ENCODE data around the gene SERPINA4.

The SERPINA4 gene

DNA sequence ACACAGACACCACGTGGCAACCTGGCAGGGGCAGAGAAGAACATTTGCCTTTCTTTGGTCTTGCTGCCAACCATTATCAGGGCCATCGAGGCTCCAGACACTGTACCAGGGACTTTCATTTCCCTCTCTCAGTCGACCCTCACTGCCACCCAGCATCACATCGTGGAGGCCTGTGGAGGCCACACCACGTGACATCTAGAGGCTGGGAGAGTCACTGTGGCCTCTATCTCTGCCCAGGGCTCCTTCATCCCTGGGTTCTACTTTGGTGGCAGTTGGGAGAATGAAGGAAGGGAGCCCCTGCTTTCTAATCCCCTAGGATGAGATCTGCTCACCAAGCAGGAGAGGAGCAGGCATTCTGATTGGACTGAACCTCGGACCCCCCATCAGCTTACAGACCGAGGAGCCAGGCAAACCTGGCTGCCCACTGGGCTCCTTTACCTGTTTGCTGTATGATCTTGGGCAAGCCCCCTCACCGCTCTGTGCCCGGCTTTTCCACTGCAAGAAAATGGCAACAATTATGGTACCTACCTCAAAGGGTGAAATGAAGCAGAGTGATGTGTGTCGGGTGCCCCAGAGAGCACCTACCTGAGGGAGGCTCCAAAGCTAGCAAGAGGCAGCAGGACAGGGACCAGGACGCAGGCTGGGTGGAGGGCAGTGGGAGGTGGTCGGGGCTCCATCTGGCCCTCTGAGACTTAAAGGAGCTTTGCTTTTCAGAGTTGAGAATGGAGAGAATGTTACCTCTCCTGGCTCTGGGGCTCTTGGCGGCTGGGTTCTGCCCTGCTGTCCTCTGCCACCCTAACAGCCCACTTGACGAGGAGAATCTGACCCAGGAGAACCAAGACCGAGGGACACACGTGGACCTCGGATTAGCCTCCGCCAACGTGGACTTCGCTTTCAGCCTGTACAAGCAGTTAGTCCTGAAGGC is 52.7 kb downstream of the SERPINA4 start:
- DNase-seq (ENCODE audit: extremely low read depth in 1 of 2, low read depth in 1 of 2), result no peak

DNA sequence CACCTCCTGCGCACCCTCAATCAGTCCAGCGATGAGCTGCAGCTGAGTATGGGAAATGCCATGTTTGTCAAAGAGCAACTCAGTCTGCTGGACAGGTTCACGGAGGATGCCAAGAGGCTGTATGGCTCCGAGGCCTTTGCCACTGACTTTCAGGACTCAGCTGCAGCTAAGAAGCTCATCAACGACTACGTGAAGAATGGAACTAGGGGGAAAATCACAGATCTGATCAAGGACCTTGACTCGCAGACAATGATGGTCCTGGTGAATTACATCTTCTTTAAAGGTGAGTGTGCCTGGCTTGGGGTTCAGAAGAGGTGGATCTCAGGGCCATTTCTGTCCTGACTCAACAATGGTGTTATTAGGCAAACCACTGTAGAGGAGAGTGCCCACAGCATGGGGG is 53.6 kb downstream of the SERPINA4 start:
- DNase-seq (ENCODE audit: extremely low read depth in 1 of 2, low read depth in 1 of 2), result no peak

DNA sequence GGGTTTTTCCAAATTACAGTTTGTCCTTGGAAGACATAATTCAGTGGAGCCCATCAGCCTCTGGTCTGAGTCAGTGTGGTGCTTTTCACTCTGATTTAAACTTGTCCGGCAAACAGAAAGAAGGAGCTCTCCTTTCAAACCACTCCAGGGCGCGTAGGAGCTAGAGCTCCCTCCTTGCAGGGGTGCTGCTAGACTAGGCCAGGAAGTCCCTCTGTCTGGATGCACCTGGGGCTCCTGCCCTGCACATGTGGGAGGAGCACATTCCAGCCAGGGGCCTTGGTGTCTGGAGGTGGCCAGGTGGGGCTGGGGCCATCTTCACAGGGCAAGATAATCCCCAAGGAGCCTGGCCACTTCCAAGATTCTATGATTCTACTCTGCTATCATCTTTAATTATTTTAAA is 54.0 kb downstream of the SERPINA4 start:
- no peak for DNase-seq (ENCODE audit: extremely low read depth in 1 of 2, low read depth in 1 of 2)

DNA sequence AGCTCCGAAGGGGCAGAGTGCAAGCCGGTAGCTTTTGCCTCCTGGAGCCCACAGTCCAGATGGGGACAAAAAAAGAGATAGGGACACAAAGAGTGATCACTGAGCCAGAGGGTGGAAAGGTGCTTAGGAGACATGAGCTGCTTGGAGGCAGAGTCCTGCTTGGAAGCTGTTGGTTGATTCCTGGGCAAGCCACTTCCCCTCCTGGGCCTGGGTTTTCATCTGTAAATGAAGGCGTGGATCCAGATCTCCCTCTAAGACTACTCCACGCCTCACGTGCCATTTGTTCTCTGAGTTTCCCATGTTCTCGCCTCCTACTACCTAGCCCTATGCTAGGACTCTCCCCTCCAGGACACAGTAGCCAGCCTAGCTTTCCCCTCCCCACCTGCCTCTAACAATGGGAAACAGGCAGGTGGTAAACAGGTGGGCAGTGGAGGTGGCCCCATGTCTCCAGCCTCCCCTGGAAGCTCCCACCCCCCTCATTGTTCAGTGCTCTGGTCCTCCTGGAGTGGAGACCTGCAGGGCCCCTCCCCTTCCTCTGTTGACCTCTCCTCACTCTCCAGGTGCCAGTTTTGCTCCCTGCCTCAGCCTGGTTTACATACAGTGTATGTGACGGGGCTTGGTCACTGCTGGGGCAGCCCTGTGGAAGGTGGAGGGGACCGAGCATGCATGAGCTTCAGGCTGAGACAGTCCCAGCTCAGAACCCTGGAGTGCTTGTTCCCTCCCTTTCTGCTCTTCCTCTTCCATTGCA is 54.8 kb downstream of the SERPINA4 start:
- no peak for DNase-seq (ENCODE audit: extremely low read depth in 1 of 2, low read depth in 1 of 2)

DNA sequence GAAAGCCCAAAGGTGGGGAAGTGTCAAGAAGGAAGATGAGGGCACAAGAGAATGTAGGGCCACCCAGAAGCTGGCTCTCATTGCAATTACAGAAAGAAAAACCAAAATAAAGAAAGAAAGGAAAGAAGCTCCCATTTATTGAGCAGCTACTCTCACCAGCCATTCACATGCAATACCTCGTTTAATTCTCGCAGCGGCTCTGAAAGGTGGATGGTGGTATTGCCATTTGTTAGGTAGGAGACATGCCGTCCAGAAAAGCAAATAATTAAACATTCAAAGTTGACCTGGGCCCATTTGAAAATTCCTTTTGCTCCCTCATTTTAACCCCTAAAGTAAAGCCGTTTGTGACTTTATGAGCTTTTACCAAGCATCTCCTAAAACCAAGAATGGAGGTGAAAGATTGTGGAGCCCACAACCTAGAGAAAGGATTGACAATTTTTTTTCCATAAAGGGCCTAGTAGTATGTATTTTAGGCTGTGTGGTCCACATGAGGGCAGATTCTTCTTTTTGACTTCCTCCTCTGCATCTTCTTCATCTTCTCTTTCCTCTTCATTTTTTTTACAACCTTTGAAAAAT is 56.2 kb downstream of the SERPINA4 start:
- DNase-seq (ENCODE audit: extremely low read depth in 1 of 2, low read depth in 1 of 2), result no peak

DNA sequence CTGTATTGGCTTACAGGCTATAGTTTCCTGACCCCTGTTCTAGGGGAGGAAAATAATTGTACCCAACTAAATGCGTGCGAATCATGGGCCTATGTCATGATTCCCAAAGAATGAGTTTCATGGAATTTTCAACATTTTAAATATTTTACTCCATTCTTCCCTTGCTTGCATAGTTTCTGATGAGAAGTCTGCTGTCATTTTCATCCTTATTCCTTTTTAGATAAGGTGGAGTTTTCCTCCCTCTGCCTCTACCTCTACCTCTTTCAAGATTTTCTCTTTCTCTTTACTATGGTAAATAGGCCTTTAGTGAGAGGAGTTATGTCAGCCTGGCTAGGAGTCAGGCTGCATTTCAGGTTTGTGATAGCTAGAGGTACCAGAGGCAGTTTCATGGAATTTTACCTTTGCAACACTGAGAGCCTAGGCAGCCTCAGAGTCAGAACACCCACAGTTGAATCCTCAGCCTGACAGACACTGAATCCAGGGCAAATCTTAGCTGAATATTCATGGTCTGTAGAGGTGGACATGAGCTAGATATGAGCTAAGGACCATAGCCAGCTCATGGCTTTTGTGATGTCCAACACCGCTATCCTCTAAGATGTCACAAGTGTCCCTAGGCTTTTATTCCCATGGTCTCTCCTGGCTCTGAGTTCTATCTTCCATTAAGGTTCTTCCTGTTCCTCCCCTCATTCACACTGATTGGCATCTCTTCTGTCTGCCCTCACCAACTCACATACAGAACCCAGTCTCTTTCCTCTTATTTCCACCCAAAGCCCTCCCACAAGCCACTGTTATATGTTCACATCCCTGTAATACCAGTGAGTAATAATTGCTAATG is 57.0 kb downstream of the SERPINA4 start:
- no peak for DNase-seq (ENCODE audit: extremely low read depth in 1 of 2, low read depth in 1 of 2)

DNA sequence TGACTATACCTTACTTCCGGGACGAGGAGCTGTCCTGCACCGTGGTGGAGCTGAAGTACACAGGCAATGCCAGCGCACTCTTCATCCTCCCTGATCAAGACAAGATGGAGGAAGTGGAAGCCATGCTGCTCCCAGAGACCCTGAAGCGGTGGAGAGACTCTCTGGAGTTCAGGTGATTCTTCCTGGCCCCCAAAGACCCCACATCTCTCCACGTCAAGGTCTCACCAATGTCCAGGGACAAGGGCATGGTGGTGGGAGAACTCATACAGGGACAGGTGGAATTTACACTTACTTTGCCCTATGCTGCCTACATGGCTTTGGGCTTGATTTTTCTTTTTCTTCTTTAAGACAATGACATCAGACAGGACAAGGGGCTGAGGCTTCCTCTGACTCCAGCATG is 58.1 kb downstream of the SERPINA4 start:
- DNase-seq (ENCODE audit: extremely low read depth in 1 of 2, low read depth in 1 of 2), result no peak
